IPS DF 19.7 (cell line): ENCODE measurements around the gene TTLL10.

Experiments
- DNase-seq: peaks from one replicate; pipeline ENCODE4 v3.0.0-alpha.2; 2013; ENCODE audit warnings: low read depth, low spot score

Gene TTLL10

GRCh38 chr1:1245817-1246576 is 72.3 kb downstream of the TTLL10 start:
- DNase-seq, result no peak

DNA sequence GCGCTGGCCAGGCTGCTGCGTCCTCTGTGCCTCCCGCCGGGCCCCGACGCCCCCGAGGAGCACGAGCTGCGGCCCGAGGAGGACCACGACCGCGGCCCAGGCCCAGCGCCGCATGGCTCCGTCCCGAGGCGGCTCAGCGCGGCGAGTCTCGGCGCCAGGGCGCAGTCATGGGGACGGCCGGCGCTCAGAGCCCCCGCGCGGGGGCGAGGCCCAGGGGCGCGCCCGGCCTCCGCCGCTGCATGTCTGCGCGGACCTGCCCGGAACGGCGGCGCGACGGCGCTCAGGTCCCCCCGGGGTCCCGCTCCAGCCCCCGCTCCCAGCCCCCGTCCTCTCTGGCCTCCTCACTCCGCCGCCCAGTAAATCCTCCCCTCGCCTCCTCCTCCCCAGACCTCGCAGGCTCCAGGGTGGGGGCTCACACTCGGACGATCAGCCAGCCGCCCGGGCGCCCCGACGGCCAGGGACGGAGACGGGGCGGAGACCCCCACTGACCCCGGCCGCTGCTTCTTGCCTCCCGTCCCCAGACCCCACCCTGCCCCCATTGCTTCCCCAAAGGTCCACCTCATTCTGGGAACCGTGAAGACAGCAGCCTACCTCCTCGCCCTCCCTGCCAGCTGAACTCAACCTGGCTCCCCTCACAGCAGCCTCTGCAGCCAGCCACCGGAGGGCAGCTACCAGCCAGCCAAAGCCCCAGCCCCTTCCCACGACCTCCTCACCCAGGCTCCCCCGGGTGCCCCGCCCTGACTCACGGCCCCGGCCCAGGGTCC is 73.1 kb downstream of the TTLL10 start, which contains the start of gene C1QTNF12:
C1QTNF12 (minus strand) TSS at position 146 of the 764 bp plus-strand sequence; CDS start at position 114, 32 bp downstream.
- no peak for DNase-seq

DNA sequence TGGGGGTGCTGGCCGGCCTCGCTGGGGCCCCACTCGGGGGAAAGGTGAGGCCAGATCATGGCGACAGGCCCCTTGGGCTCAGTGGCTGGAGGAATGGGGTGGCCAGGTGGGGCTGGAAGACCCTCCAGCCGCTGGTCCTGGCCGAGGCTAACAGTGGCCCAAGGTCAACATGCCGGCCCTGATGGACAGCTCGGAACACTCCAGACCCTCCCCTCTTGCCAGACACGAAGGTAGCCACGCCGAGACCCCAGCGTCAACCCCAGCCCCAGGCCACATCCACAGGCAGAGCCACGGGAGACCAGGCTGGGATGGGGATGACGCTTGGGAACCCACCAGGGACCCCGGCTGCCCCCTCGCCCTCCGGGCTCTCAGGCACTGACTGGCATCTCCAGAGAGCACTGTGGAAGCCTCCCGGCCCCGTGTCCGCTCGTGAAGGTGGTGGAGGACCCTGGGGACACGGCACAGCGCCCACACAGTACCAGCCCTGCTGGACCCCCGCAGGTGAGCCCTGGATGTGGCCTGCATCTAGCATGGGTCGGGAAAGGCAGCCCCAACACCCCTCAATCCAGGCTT is 73.7 kb downstream of the TTLL10 start:
- no peak for DNase-seq
